Liver (tissue), 9 donors: ENCODE results near the gene NAA30. TPM values are rescaled to one million over a fixed set of nuclear protein-coding genes. Genes with fewer than 3 reads are reported as not detected.

Experiments
- DNase-seq: peaks from one replicate; pipeline ENCODE4 v3.0.0-alpha.2; 2017; ENCODE audit warnings: low spot score
- H3K27ac ChIP-seq, 2 donors: one replicate each; pipeline ENCODE4 v1.7.0; 2013; ENCODE audit warnings: inconsistent platforms in 2 of 2, low read length in 2 of 2, control low read depth in 1 of 2, low read depth in 1 of 2, mild to moderate bottlenecking in 1 of 2
- H3K27me3 ChIP-seq, 4 donors: one replicate each; pipeline versions ENCODE4 v1.6.1 to v1.7.0; 2013; ENCODE audit warnings: low read length in 3 of 4, inconsistent platforms in 1 of 4, mild to moderate bottlenecking in 1 of 4, moderate library complexity in 1 of 4; ENCODE audit not compliant: control insufficient read depth in 4 of 4, insufficient read depth in 4 of 4
- H3K36me3 ChIP-seq, 4 donors: one replicate each; pipeline versions ENCODE4 v1.6.1 to v1.7.0; 2013; ENCODE audit warnings: low read length in 3 of 4, mild to moderate bottlenecking in 3 of 4, low read depth in 1 of 4, moderate library complexity in 1 of 4; ENCODE audit not compliant: control insufficient read depth in 4 of 4, insufficient read depth in 3 of 4
- H3K4me1 ChIP-seq, 4 donors: one replicate each; pipeline versions ENCODE4 v1.6.1 to v1.7.0; 2013; ENCODE audit warnings: low read length in 3 of 4, mild to moderate bottlenecking in 3 of 4, moderate library complexity in 1 of 4; ENCODE audit not compliant: control insufficient read depth in 4 of 4, insufficient read depth in 4 of 4
- H3K4me3 ChIP-seq, 3 donors: one replicate each; pipeline versions ENCODE4 v1.6.1 to v1.7.0; 2013; ENCODE audit warnings: low read length in 3 of 3, control low read depth in 1 of 3, low read depth in 1 of 3, mild to moderate bottlenecking in 1 of 3
- H3K9ac ChIP-seq, 2 donors: one replicate each; pipeline ENCODE4 v1.7.0; 2013; ENCODE audit warnings: low read length in 2 of 2, mild to moderate bottlenecking in 2 of 2, moderate library complexity in 2 of 2, control low read depth in 1 of 2, low read depth in 1 of 2
- H3K9me3 ChIP-seq, 4 donors: one replicate each; pipeline versions ENCODE4 v1.6.1 to v1.7.0; 2013; ENCODE audit warnings: low read length in 3 of 4; ENCODE audit not compliant: control insufficient read depth in 4 of 4
- EGR1 ChIP-seq, 2 donors: IDR thresholded peaks; 2 replicates each; pipeline ENCODE4 v1.6.1; 2016 to 2018; ENCODE audit warnings: antibody characterized with exemption in 2 of 2, low read depth in 2 of 2
- FOXA1 ChIP-seq: IDR thresholded peaks from 2 replicates; pipeline ENCODE4 v1.6.1; 2016; ENCODE audit warnings: antibody characterized with exemption
- FOXA2 ChIP-seq: IDR thresholded peaks from 2 replicates; pipeline ENCODE4 v1.6.1; 2016; ENCODE audit warnings: antibody characterized with exemption
- GABPA ChIP-seq, 2 donors: IDR thresholded peaks in 1 of 2; conservative IDR thresholded peaks in 1 of 2; 2 replicates each; pipeline ENCODE4 v1.6.1; 2016; ENCODE audit warnings: antibody characterized with exemption in 2 of 2, mild to moderate bottlenecking in 1 of 2, moderate library complexity in 1 of 2
- HNF4A ChIP-seq, 2 donors: conservative IDR thresholded peaks; 2 replicates each; pipeline ENCODE4 v1.6.1; 2016; ENCODE audit warnings: antibody characterized with exemption in 2 of 2, mild to moderate bottlenecking in 2 of 2
- HNF4G ChIP-seq: IDR thresholded peaks from 2 replicates; pipeline ENCODE4 v1.6.1; 2016; ENCODE audit warnings: antibody characterized with exemption
- JUND ChIP-seq, 2 donors: IDR thresholded peaks; 2 replicates each; pipeline ENCODE4 v1.6.1; 2016; ENCODE audit warnings: antibody characterized with exemption in 2 of 2
- NR2F2 ChIP-seq: IDR thresholded peaks from 2 replicates; pipeline ENCODE4 v1.6.1; 2016; ENCODE audit warnings: antibody characterized with exemption
- RAD21 ChIP-seq, 2 donors: IDR thresholded peaks; 2 replicates each; pipeline ENCODE4 v1.6.1; 2016; ENCODE audit warnings: antibody characterized with exemption in 2 of 2, mild to moderate bottlenecking in 2 of 2
- RXRA ChIP-seq, 2 donors: IDR thresholded peaks; 2 replicates each; pipeline ENCODE4 v1.6.1; 2017 to 2018; ENCODE audit warnings: antibody characterized with exemption in 2 of 2, mild to moderate bottlenecking in 1 of 2
- SP1 ChIP-seq: IDR thresholded peaks from 2 replicates; pipeline ENCODE4 v1.6.1; 2018; ENCODE audit warnings: antibody characterized with exemption, mild to moderate bottlenecking
- TAF1 ChIP-seq: conservative IDR thresholded peaks from 2 replicates; pipeline ENCODE4 v1.6.1; 2016; ENCODE audit warnings: antibody characterized with exemption, mild to moderate bottlenecking
- YY1 ChIP-seq: IDR thresholded peaks from 2 replicates; pipeline ENCODE4 v1.6.1; 2016; ENCODE audit warnings: antibody characterized with exemption, mild to moderate bottlenecking
- WGBS: extraction: QIAGEN DNeasy Blood & Tissue Kit; methylation state at CpG from one replicate; pipeline ENCODE4 v1.1.7; 2013; 5-methylcytosine and 5-hydroxymethylcytosine counted together
- polyA plus RNA-seq, 2 donors: library from polyadenylated mRNA; stranded (reverse) in 1 of 2; unstranded in 1 of 2; fragments of 200-250 nt in 1 of 2; fragments of >200 nt in 1 of 2; fragmentation: Nextera tagmentation in 1 of 2; extraction: Ambion mirVana in 1 of 2; gene quantifications; one replicate each; pipeline versions ENCODE4 v1.2.1 to v1.2.3, GENCODE V29; 2013 to 2015
- total RNA-seq, 2 donors: library from RNA; depleted of rRNA; stranded (reverse); fragments of >200 nt; gene quantifications; one replicate each; pipeline ENCODE4 v1.2.3, GENCODE V29; 2014
- TF ChIP-seq, protein P1 (sequence below): IDR thresholded peaks from 2 replicates; pipeline ENCODE4 v1.6.1; 2016; ENCODE audit warnings: antibody characterized with exemption, mild to moderate bottlenecking
- TF ChIP-seq, protein P2 (sequence below): IDR thresholded peaks from 2 replicates; pipeline ENCODE4 v1.6.1; 2016; ENCODE audit warnings: antibody characterized with exemption
- TF ChIP-seq, protein P3 (sequence below): IDR thresholded peaks from 2 replicates; pipeline ENCODE4 v1.6.1; 2016; ENCODE audit warnings: antibody characterized with exemption
- TF ChIP-seq, protein P4 (sequence below): fragments of 150-350 bp; IDR thresholded peaks from 2 replicates; pipeline ENCODE4 v1.5.1; 2017; ENCODE audit warnings: improper control_type of control experiment, low read depth, low read length; ENCODE audit not compliant: missing input control
- TF ChIP-seq, protein P5 (sequence below): IDR thresholded peaks from 2 replicates; pipeline ENCODE4 v1.6.1; 2016; ENCODE audit warnings: antibody characterized with exemption
- donor health status: healthy.
- donor health status: healthy.
- donor health status: healthy.
- donor health status: healthy.
- donor health status: healthy.

Gene NAA30
- total and polyA plus RNA-seq, 4 donors: 5.8 to 19.1 (median 8.2) TPM

DNA sequence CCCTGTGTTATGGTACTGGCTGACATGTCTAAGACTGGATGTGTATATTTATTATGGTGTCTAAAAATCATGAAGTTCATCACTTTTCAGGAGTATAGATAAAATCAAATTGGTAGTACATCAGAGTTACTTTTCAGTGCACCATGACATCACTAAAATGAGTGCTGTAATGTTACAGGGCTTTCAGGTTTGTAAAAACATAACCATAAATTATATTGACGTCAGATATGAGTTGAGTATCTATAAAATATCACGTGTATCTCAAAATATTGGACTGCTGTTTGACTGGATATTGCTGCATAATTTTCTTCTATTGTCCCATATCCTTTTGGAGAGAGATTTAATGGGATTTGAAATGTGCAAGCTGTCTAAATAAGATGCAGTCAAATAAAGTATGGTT, 22.0 kb downstream of the NAA30 start:
- Histone ChIP-seq H3K27ac (no peak overlapping the region), H3K27me3 (no peaks in the 10 kb centered on the region), H3K9me3 (no peaks in the 10 kb centered on the region), H3K4me1 (peaks cover 0 to 8% (median 0%) of the 10 kb centered on the region in 4 donors), H3K9ac (no peak overlapping the region), H3K4me3 (no peak overlapping the region), H3K36me3 (peaks cover 0 to 4% (median 2%) of the 10 kb centered on the region in 4 donors)
- 67% methylated on average over 2 of the region's 2 CpGs for WGBS
- TF ChIP-seq, protein P1, sequence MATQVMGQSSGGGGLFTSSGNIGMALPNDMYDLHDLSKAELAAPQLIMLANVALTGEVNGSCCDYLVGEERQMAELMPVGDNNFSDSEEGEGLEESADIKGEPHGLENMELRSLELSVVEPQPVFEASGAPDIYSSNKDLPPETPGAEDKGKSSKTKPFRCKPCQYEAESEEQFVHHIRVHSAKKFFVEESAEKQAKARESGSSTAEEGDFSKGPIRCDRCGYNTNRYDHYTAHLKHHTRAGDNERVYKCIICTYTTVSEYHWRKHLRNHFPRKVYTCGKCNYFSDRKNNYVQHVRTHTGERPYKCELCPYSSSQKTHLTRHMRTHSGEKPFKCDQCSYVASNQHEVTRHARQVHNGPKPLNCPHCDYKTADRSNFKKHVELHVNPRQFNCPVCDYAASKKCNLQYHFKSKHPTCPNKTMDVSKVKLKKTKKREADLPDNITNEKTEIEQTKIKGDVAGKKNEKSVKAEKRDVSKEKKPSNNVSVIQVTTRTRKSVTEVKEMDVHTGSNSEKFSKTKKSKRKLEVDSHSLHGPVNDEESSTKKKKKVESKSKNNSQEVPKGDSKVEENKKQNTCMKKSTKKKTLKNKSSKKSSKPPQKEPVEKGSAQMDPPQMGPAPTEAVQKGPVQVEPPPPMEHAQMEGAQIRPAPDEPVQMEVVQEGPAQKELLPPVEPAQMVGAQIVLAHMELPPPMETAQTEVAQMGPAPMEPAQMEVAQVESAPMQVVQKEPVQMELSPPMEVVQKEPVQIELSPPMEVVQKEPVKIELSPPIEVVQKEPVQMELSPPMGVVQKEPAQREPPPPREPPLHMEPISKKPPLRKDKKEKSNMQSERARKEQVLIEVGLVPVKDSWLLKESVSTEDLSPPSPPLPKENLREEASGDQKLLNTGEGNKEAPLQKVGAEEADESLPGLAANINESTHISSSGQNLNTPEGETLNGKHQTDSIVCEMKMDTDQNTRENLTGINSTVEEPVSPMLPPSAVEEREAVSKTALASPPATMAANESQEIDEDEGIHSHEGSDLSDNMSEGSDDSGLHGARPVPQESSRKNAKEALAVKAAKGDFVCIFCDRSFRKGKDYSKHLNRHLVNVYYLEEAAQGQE: no peak
- TF ChIP-seq RXRA (IDR thresholded peaks at IDR 0.05) (no peak), HNF4A (conservative IDR thresholded peaks at IDR 0.05) (no peak), TAF1 (no peak), SP1 (no peak), JUND (IDR thresholded peaks at IDR 0.05) (no peak), YY1 (no peak), NR2F2 (no peak), FOXA1 (no peak), HNF4G (no peak), RAD21 (IDR thresholded peaks at IDR 0.05) (no peak)
- TF ChIP-seq, protein P2, sequence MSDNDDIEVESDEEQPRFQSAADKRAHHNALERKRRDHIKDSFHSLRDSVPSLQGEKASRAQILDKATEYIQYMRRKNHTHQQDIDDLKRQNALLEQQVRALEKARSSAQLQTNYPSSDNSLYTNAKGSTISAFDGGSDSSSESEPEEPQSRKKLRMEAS: no peak
- TF ChIP-seq, protein P3, sequence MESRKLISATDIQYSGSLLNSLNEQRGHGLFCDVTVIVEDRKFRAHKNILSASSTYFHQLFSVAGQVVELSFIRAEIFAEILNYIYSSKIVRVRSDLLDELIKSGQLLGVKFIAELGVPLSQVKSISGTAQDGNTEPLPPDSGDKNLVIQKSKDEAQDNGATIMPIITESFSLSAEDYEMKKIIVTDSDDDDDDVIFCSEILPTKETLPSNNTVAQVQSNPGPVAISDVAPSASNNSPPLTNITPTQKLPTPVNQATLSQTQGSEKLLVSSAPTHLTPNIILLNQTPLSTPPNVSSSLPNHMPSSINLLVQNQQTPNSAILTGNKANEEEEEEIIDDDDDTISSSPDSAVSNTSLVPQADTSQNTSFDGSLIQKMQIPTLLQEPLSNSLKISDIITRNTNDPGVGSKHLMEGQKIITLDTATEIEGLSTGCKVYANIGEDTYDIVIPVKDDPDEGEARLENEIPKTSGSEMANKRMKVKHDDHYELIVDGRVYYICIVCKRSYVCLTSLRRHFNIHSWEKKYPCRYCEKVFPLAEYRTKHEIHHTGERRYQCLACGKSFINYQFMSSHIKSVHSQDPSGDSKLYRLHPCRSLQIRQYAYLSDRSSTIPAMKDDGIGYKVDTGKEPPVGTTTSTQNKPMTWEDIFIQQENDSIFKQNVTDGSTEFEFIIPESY: no peak
- no peak for DNase-seq

DNA sequence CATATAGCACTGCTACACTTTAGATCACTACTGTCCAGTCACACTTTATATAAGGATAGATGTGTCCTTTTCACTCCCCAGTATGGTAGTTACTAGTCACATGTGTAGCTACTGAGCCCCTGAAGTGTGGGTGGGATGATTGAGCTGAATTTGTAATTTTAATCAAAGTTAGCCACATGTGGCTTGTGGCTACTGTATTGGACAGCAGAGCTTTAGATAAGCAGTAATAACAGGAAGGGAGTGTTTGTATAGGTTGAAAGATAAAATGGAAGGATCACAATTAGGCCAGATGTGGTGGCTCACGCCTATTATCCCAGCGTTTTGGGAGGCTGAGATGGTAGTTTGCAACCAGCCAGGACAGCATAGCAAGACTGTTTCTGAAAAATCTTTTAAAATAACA, 23.5 kb downstream of the NAA30 start:
- TF ChIP-seq, protein P2: no peak
- TF ChIP-seq RXRA (IDR thresholded peaks at IDR 0.05): no peak
- no peak for TF ChIP-seq FOXA1
- no peak for TF ChIP-seq JUND (IDR thresholded peaks at IDR 0.05)
- no peak for TF ChIP-seq YY1
- TF ChIP-seq HNF4A (conservative IDR thresholded peaks at IDR 0.05): no peak
- TF ChIP-seq, protein P4, sequence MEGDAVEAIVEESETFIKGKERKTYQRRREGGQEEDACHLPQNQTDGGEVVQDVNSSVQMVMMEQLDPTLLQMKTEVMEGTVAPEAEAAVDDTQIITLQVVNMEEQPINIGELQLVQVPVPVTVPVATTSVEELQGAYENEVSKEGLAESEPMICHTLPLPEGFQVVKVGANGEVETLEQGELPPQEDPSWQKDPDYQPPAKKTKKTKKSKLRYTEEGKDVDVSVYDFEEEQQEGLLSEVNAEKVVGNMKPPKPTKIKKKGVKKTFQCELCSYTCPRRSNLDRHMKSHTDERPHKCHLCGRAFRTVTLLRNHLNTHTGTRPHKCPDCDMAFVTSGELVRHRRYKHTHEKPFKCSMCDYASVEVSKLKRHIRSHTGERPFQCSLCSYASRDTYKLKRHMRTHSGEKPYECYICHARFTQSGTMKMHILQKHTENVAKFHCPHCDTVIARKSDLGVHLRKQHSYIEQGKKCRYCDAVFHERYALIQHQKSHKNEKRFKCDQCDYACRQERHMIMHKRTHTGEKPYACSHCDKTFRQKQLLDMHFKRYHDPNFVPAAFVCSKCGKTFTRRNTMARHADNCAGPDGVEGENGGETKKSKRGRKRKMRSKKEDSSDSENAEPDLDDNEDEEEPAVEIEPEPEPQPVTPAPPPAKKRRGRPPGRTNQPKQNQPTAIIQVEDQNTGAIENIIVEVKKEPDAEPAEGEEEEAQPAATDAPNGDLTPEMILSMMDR: no peak
- no peak for TF ChIP-seq GABPA (IDR thresholded peaks at IDR 0.05 in 1 of 2, conservative IDR thresholded peaks at IDR 0.05 in 1 of 2)
- TF ChIP-seq FOXA2: no peak
- no peak for TF ChIP-seq EGR1 (IDR thresholded peaks at IDR 0.05; ENCODE audit: low read depth in 2 of 2)
- TF ChIP-seq, protein P5, sequence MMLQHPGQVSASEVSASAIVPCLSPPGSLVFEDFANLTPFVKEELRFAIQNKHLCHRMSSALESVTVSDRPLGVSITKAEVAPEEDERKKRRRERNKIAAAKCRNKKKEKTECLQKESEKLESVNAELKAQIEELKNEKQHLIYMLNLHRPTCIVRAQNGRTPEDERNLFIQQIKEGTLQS: no peak
- no peak for TF ChIP-seq HNF4G
- TF ChIP-seq TAF1: no peak
- TF ChIP-seq, protein P3: no peak
- TF ChIP-seq RAD21 (IDR thresholded peaks at IDR 0.05): no peak
- TF ChIP-seq, protein P1: no peak
- no peak for TF ChIP-seq SP1
- DNase-seq: no peak
- 87% methylated on average over 2 of the region's 2 CpGs for WGBS

More for the DNA sequence above, 23.5 kb downstream of the NAA30 start:
- H3K9me3 ChIP-seq: no peaks in the 10 kb centered on the region
- no peak overlapping the region for H3K4me3 ChIP-seq
- no peak overlapping the region for H3K9ac ChIP-seq
- peaks cover 0 to 4% (median 1%) of the 10 kb centered on the region in 4 donors for H3K36me3 ChIP-seq
- no peaks in the 10 kb centered on the region for H3K27me3 ChIP-seq
- H3K27ac ChIP-seq: no peak overlapping the region
- H3K4me1 ChIP-seq: peaks cover 0 to 3% (median 0%) of the 10 kb centered on the region in 4 donors
